Esophagus muscularis mucosa (tissue), 4 donors: ENCODE results near the gene ASPDH. TPM values are rescaled to one million over a fixed set of nuclear protein-coding genes. Genes with fewer than 3 reads are reported as not detected.

Source experiments
- DNase-seq: peaks from one replicate; pipeline ENCODE4 v3.0.0-alpha.2; 2017; ENCODE audit errors: extremely low spot score
- H3K27ac ChIP-seq, 4 donors: fragments of 200-600 bp; sonication (generic); replicated peaks in 1 of 4; 1 replicate in 3 of 4; 2 replicates in 1 of 4; pipeline ENCODE4 v1.5.1; 2016 to 2019; ENCODE audit warnings: mild to moderate bottlenecking in 1 of 4
- H3K27me3 ChIP-seq, 4 donors: fragments of 200-600 bp; sonication (generic); one replicate each; pipeline versions ENCODE4 v1.5.1 to v1.6.0; 2016 to 2019
- H3K36me3 ChIP-seq, 4 donors: fragments of 200-600 bp; sonication (generic); one replicate each; pipeline ENCODE4 v1.5.1; 2016 to 2019
- H3K4me1 ChIP-seq, 4 donors: fragments of 200-600 bp; sonication (generic); one replicate each; pipeline ENCODE4 v1.5.1; 2016 to 2019
- H3K4me3 ChIP-seq, 4 donors: fragments of 200-600 bp; sonication (generic); 1 replicate in 2 of 4; 2 replicates in 2 of 4; pipeline ENCODE4 v1.5.1; 2016 to 2019; ENCODE audit warnings: mild to moderate bottlenecking in 4 of 4, moderate library complexity in 1 of 4
- H3K9me3 ChIP-seq, 4 donors: fragments of 200-600 bp; sonication (generic); 1 replicate in 3 of 4; 2 replicates in 1 of 4; pipeline ENCODE4 v1.5.1; 2016 to 2019
- CTCF ChIP-seq, 3 experiments: fragments of 200-600 bp in 2 of 3; fragments of 450-650 bp in 1 of 3; sonication (generic) in 2 of 3; IDR thresholded peaks; one replicate each; pipeline ENCODE4 v1.5.1; 2017 to 2019; ENCODE audit warnings: antibody characterized with exemption in 3 of 3, mild to moderate bottlenecking in 2 of 3, moderate library complexity in 1 of 3
- EP300 ChIP-seq: sonication (generic); formaldehyde crosslinking; IDR thresholded peaks from one replicate; pipeline ENCODE4 v1.6.1; 2017; ENCODE audit warnings: antibody characterized with exemption
- POLR2A ChIP-seq: fragments of 450-650 bp; IDR thresholded peaks from one replicate; pipeline ENCODE4 v1.6.1; 2017; ENCODE audit warnings: antibody characterized with exemption, moderate library complexity, mild to moderate bottlenecking, low read depth
- POLR2AphosphoS5 ChIP-seq, 2 donors: sonication (generic); formaldehyde crosslinking; IDR thresholded peaks; one replicate each; pipeline ENCODE4 v1.6.1; 2017; ENCODE audit warnings: antibody characterized with exemption in 2 of 2
- WGBS: methylation state at CpG from one replicate; pipeline ENCODE4 v1.1.5; 2018; 5-methylcytosine and 5-hydroxymethylcytosine counted together
- intact Hi-C: fragments of 100-400 bp; cut with DNase I; formaldehyde crosslinking; loops from one replicate; pipeline ENCODE4 v1.15.1; 2023
- total RNA-seq, 4 donors: library from RNA; depleted of rRNA; stranded (reverse); fragments of >200 nt; gene quantifications; one replicate each; pipeline versions ENCODE4 v1.1.0 to v1.2.1, GENCODE V29; 2016

The ASPDH gene
- total RNA-seq, 4 donors from 2014 or later = 1.6 TPM; not detected in 3

DNA sequence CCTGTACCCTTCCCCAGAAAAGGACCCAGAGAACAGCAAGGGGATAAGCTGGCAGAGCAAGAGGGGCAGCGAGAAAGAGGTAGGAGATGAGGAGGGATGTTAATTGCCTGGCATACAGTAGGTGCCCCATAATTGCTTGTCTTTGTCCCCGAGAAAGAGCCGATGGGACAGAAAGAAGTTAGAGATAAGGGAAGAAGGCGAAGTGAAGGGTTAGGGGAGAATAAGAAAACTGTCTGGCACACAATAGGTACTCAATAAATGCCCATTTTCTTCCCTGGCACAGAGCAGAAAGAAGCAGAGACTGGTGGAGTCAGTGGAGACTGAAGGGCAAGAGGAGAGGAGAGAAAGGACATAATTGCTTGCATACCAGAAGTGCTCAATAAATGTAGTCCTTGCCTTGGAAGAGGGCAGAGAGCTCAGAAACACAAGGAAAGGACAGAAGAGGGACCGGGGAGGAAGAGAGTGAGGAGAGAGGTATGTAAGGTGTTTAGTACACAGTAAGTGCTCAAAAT lies 18.6 kb downstream of the ASPDH start:
- TF ChIP-seq EP300 = no peak
- no peak for TF ChIP-seq POLR2AphosphoS5 (IDR thresholded peaks at IDR 0.05)
- TF ChIP-seq CTCF (IDR thresholded peaks at IDR 0.05) = no peak
- no peak for TF ChIP-seq POLR2A
- peaks cover 0 to 6% (median under 1%) of the 10 kb centered on the region in 4 donors for H3K4me1 ChIP-seq
- H3K27me3 ChIP-seq = peaks cover 0 to 14% (median 1%) of the 10 kb centered on the region in 4 donors
- 90% methylated on average over 5 of the region's 5 CpGs for WGBS
- no peak overlapping the region for H3K4me3 ChIP-seq
- no peak overlapping the region for H3K27ac ChIP-seq
- H3K9me3 ChIP-seq = no peaks in the 10 kb centered on the region
- H3K36me3 ChIP-seq = peaks cover 0 to 7% (median 0%) of the 10 kb centered on the region in 4 donors
- DNase-seq = no peak
- intact Hi-C loops = no loop called here

DNA sequence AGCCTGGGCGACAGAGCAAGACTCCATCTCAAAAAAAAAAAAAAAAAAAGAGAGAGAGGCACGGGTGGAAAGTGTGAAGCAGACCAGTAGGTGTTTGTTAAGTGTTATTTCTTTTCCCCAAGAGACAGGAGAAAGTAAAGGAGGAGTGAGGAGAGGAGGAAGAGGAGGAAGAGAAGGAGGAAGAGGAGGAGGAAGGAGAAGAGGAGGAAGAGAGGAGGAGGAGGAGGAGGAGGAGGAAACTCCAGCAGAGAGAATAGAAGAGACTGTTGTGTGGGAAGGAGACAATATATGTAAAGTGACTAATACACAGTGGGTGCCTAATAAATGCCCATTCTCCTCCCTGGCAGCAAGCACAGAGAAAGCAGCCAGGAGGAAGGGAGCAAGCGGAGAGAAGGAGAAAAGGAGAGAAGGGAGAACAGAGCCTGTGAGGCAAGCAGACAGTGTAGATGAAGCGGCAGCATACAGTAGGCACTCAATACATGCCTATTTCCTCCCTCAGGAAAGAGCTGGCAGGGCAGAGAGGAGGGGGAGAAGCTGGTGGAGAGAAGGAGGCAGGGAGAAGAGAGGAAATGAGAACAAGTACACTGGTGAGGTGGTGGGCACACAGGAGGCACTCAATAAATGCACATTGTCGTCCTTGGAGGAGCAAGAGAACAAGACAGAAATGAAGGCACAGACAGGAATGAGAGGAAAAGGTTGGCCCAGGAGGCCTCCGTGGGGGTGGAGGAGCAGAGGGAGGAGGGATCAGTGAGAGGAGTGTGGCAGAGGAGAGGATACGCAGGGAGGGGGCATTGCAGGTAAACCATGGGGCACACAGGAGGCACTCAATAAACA lies 19.3 kb downstream of the ASPDH start:
- Histone ChIP-seq H3K27me3 (peaks cover 0 to 21% (median 3%) of the 10 kb centered on the region in 4 donors), H3K9me3 (no peaks in the 10 kb centered on the region), H3K36me3 (peaks cover 0 to 7% (median 0%) of the 10 kb centered on the region in 4 donors), H3K27ac (no peak overlapping the region), H3K4me3 (no peak overlapping the region), H3K4me1 (peaks cover 0 to 5% (median 0%) of the 10 kb centered on the region in 4 donors)
- no peak for DNase-seq
- intact Hi-C loops = no loop called here
- TF ChIP-seq EP300 = no peak
- no peak for TF ChIP-seq CTCF (IDR thresholded peaks at IDR 0.05)
- TF ChIP-seq POLR2A = no peak
- no peak for TF ChIP-seq POLR2AphosphoS5 (IDR thresholded peaks at IDR 0.05)
- 64% methylated on average over 7 of the region's 7 CpGs for WGBS

GRCh38 chr19:50493171-50493570 lies 20.5 kb downstream of the ASPDH start:
- Histone ChIP-seq H3K9me3 (no peaks in the 10 kb centered on the region), H3K4me3 (no peak overlapping the region), H3K36me3 (peaks cover 0 to 7% (median 0%) of the 10 kb centered on the region in 4 donors), H3K4me1 (peaks cover 0 to 5% (median 0%) of the 10 kb centered on the region in 4 donors), H3K27ac (no peak overlapping the region), H3K27me3 (peaks cover 0 to 33% (median 7%) of the 10 kb centered on the region in 4 donors)
- intact Hi-C loops = no loop called here
- no peak for DNase-seq
- no peak for TF ChIP-seq POLR2AphosphoS5 (IDR thresholded peaks at IDR 0.05)
- TF ChIP-seq EP300 = no peak
- TF ChIP-seq CTCF (IDR thresholded peaks at IDR 0.05) = no peak
- WGBS = 66% methylated on average over 8 of the region's 8 CpGs

DNA sequence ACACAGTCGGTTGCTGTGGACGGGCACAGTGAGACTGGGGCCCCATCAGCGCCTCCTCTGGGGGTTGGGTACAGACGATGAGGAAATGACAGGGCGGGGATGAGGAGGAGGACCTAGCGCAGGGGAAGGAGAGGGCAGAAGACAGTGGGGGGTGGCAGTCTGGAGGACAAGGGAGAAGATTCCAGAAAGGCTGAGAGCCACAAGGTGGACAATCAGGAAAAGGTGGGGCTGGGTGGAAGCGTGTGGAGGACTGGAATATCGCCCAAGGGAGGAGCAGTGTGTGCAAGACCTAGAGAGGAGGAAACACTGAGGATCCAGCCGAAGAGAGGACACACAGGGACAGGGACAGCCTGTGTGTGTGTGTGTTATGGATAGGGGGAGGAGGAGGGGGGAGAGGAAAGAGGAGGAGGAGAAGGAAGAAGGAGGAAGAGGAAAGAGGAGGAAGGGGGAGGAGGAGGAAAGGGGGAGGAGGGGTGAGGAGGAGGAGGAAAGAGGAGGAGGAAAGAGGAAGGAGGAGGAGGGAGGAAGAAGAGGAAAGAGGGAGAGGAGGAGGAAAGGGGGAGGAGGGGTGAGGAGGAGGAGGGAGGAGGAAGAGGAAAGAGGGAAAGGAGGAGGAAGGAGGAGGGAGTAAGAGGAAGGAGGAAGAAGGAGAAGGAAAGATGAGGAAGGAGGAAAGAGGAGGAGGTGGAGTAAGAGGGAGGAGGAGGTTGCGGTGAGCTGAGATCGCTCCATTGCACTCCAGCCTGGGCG lies 21.2 kb downstream of the ASPDH start:
- Histone ChIP-seq H3K4me3 (no peak overlapping the region), H3K4me1 (peaks cover 0 to 5% (median 0%) of the 10 kb centered on the region in 4 donors), H3K9me3 (no peaks in the 10 kb centered on the region), H3K36me3 (peaks cover 0 to 7% (median 0%) of the 10 kb centered on the region in 4 donors), H3K27me3 (peaks cover 0 to 40% (median 9%) of the 10 kb centered on the region in 4 donors), H3K27ac (no peak overlapping the region)
- no peak for DNase-seq
- WGBS = 12% methylated on average over 7 of the region's 12 CpGs
- intact Hi-C loops = no loop called here
- TF ChIP-seq CTCF (IDR thresholded peaks at IDR 0.05) = no peak
